HG03457 (cell line): Measurements from ENCODE around the gene CNTNAP1.
"Not testable (repeated sequence)": the region's sequence is repeated elsewhere in the genome, so short reads cannot be mapped to it uniquely, and the experiment has no call there.

ENCODE experiments used
- ATAC-seq: cut with Tn5 transposase; IDR thresholded peaks from one replicate; pipeline ENCODE4 v1.9.1; 2021; ENCODE audit warnings: moderate number of reproducible peaks; ENCODE audit not compliant: unreplicated experiment

Gene CNTNAP1

GRCh38 chr17:42681976-42682721, at the start of gene CNTNAP1:
CNTNAP1 (plus strand) TSS chr17:42682531; CDS start chr17:42682830, 299 bp downstream.
- no peak for ATAC-seq

GRCh38 chr17:42632949-42633444, 49.3 kb upstream of the CNTNAP1 start:
- no peak for ATAC-seq

GRCh38 chr17:42639525-42640113, 42.7 kb upstream of the CNTNAP1 start:
- no peak for ATAC-seq

- no peak for ATAC-seq
Observed at GRCh38 chr17:42640121-42640520, 42.2 kb upstream of the CNTNAP1 start.

GRCh38 chr17:42642336-42642735, 40.0 kb upstream of the CNTNAP1 start:
- ATAC-seq = no peak

GRCh38 chr17:42647778-42648177, 34.6 kb upstream of the CNTNAP1 start:
- no peak for ATAC-seq

GRCh38 chr17:42651392-42651791, 30.9 kb upstream of the CNTNAP1 start:
- no peak for ATAC-seq

- no peak for ATAC-seq
Observed at GRCh38 chr17:42653179-42654124, 28.9 kb upstream of the CNTNAP1 start.

GRCh38 chr17:42655528-42655927, 26.8 kb upstream of the CNTNAP1 start:
- no peak for ATAC-seq

- ATAC-seq = no peak
Observed at GRCh38 chr17:42657824-42658588, 24.3 kb upstream of the CNTNAP1 start.

GRCh38 chr17:42659079-42659931, 23.0 kb upstream of the CNTNAP1 start, which contains the start of gene TUBG2:
TUBG2 (plus strand) TSS chr17:42659284; CDS start chr17:42659504, 220 bp downstream.
- ATAC-seq = no peak

- ATAC-seq = not testable (repeated sequence)
Observed at GRCh38 chr17:42659932-42660274, 22.4 kb upstream of the CNTNAP1 start.

GRCh38 chr17:42660692-42661345, 21.5 kb upstream of the CNTNAP1 start:
- ATAC-seq = no peak

GRCh38 chr17:42665581-42666001, 16.7 kb upstream of the CNTNAP1 start:
- no peak for ATAC-seq

GRCh38 chr17:42666126-42666525, 16.2 kb upstream of the CNTNAP1 start:
- not testable (repeated sequence) for ATAC-seq

GRCh38 chr17:42667088-42667951, 15.0 kb upstream of the CNTNAP1 start:
- ATAC-seq = no peak

- ATAC-seq = no peak
Observed at GRCh38 chr17:42669705-42669976, 12.7 kb upstream of the CNTNAP1 start.
